Jurkat, Clone E6-1 (cell line): ENCODE measurements around the gene SEMA7A.
"Not testable (repeated sequence)": the region's sequence is repeated elsewhere in the genome, so short reads cannot be mapped to it uniquely, and the experiment has no call there.

Source experiments
- DNase-seq: peaks from one replicate; pipeline ENCODE4 v3.0.0-alpha.2; 2011; ENCODE audit warnings: low read depth, low spot score
- H3K4me3 ChIP-seq: 2 replicates; pipeline ENCODE4 v1.5.1; 2011; ENCODE audit warnings: mild to moderate bottlenecking, low read length, control low read depth, moderate library complexity

SEMA7A gene

DNA sequence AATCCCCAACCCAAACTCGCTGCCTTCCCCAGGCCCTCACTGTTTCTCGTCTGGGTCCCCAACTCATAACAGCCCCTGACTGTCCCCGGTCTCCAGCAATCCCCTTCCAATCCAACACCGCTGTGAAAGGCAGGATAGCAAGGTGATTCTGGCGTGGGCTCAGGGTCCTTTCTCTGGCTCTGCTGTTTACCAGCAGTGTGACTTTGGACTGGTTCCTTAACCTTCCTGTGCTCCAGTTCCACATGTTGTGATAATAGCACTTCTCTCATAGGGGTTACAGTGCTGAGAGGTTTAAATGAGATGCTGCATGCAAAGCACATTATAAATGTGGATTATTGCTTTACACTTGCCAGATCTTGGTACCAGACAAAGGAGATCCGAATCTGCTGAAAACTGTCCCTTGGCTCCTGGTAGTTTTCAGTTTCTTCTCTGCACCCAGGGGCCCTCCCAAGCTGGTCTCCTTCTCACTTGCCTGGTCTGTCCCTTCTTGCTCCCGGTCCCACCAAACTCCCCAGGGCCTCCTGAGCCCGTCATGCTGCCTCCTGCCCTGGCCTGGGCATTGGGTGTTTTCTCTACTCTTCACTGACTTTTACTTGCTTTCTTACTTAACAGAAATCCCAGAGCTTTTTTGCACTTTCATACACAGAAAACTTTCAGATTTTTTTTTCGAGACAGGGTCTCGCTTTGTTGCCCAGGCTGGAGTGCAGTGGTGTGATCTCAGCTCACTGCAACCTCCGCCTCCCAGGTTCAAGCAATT, 39.5 kb downstream of the SEMA7A start:
- no peak overlapping the region for H3K4me3 ChIP-seq
- DNase-seq, result no peak

DNA sequence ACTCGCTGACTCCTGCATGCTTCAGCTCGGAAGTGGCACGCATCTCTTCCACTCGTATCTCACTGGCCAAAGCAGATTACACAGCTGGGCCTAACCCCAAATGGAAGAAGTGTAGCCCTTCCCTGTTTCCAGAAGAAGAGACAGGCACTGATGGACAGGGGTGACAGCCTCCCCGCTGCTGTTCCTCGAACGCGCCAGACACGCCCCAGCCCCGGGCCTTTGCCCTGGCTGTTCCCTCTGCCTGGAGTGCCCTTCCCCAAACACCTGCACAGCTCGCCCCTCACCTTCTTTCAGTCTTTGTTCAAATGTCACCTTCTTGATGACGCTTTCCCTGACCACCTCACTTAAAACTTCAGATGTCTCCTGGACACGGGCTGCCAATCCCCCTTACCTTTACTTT, 40.3 kb downstream of the SEMA7A start:
- DNase-seq, result no peak
- H3K4me3 ChIP-seq, result no peak overlapping the region

DNA sequence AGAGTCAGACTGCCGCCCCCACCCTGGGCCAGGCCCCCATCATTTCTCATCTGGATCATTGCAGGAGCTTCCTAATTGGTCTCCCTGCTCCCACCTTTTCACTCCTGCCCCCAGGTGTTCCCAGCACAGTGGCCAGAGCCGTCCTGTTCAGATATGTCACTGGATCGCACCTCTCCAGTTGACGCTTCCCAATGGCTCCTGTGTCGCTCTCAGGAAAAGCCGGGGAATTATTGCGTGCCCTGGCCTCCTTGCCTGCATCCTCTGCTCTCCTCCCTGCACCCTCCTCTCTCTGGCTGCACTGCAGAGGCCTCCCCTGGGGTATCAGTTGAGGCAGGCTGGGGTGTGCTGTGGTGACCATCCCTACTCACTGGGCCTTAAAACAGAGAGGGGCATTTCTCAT, 40.9 kb downstream of the SEMA7A start:
- no peak for DNase-seq
- H3K4me3 ChIP-seq, result no peak overlapping the region

DNA sequence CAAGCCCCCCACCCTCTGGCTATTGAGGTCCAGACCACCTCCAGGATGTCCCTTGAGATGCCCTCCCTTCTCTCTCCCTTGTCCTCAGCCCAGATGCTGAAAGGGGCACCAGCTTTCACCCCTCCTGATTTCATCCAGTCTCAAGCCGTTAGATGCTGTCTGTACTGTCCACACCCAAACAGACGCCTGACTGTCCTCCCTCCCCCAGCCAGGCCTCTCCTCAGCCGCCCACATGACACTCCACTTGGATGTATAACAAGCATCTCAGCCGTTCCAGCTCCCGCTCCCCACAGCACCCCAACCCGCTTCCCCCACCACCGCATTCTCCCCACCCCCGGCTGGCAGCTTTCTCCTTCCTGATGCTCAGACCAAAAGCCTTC, 41.3 kb downstream of the SEMA7A start:
- no peak for DNase-seq
- no peak overlapping the region for H3K4me3 ChIP-seq

DNA sequence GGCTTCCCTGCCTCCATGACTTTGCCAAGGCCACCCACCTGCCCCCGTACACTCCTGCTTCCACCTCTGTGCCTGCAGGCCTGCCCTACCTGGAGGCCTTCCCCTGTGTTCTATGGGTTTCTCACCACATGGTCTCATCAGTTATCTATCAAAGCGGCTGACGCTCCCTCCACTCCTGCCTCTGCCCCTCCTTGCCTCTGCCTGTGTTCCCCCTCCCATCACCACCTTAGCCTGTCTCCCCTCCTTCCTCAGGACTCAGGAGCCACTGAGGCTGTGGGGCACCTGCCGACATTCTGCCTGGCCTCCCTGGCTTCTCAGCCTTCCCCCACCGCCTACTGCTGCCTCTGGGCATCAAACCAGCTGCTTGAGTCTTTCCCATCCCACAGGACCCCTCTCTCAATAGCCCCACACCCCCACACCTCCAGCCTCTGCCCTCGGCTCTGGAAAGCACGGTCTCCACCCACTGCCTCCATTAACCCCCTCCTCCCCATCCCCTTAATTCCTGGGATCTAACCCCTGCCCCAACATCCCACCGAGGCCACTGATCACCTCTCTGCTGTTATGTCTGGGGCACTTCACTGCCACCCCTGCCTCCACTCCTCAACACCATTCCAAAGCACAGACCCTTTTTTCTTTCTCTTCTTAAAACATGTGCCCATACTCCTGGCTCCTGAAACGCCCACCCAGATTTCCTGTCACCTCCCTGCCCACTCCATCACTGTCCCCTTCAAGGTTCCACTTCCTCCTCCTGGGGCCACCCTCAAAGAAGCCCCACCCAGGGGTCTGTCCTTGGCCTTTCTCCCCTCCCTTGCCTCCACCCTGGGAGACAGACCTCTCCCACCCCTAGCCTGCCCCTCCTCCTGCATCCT, 41.9 kb downstream of the SEMA7A start:
- no peak for DNase-seq
- H3K4me3 ChIP-seq, result no peak overlapping the region

DNA sequence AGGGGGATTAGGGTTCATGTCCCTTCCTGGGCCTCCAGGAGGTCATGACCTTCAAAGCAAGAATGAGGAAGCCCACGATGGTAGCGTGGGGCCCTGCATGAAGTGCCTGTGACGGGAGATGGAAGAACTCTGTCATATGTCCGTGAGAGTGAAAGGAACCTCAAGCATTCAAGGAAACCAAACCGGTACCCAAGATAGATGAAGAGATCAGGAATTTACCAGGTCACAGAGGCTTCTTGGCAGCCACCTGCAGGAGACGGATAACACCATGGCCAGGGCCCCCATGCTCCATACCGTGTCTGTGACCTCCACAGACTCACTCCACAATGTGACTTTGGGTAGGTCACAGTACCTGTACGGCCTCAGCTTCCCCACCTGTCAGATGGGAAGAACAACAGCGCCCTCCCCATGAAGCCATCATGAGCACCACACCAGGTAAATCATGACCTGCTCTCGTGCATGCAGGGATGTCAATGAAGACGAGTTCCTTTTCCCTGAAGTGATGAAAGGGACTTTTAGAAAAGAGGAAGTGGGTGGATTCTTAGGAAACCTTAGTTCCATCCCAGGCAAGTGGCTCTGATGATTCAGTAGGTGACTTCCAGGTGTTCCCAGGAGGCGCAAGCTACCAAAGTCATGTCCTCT, 43.0 kb downstream of the SEMA7A start:
- no peak overlapping the region for H3K4me3 ChIP-seq
- DNase-seq, result no peak

DNA sequence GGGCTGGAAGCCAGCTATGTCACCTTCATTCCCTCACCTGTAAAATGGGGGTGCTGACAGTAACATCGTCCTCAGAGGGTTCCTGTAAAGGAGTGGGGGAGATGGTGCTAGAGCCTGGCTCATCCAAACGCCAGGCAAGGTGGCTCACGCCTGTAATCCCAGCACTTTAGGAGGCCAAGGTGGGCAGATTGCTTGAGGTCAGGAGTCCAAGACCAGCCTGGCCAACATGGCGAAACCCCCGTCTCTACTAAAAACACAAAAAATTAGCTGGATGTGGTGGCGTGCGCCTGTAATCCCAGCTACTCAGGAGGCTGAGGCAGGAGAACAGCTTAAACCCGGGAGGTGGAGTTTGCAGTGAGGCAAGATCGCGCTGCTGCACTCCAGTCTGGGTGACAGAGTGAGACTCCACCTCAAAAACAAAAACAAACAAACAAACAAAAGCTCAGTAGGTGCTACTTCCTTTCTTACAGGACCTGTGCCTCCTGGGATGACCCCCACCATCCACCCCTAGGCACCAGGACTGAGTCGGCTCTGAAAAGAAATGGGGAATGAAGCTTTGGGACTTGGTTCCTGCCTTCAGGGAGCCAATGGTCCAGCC, 43.6 kb downstream of the SEMA7A start:
- DNase-seq, H3K4me3 ChIP-seq: not testable (repeated sequence)

DNA sequence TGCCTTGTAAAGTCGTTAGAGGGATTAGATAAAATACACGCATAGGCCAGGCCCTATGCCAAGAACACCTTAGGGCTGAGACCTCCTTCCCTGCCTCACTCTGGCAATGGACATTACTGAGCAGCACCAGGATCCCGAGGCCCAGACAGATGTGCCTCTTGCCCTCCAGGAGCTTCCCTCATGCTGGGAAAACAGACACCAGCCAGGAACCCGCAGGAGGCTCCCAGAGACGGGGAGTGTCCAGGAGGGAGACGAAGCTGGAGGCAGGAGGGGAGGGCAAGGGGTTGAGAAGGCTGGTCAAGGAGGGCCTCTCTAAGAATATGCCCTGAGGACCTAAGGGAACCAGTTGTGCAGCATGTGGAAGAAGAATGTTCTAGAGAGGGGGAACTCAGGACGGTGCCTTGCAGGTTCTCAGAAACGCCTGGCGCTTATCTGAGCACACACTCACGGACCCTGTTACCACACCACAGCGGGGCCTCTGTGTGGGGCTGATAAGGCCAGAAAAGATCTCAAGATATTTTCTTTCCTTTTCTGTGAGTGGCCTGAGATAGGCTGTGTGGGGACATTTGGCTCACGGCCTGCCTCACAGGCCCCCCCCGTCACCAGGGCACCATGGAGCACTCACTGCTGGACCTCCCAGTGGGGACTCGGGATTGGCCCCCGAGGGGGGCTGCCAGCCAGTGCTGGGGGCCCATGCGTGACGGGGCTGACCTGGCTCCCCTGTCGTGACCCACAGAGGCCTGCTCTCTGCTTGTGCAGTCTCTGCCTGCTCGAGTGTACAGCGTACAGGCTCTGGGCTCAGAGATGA, 44.3 kb downstream of the SEMA7A start:
- DNase-seq, result no peak
- no peak overlapping the region for H3K4me3 ChIP-seq

DNA sequence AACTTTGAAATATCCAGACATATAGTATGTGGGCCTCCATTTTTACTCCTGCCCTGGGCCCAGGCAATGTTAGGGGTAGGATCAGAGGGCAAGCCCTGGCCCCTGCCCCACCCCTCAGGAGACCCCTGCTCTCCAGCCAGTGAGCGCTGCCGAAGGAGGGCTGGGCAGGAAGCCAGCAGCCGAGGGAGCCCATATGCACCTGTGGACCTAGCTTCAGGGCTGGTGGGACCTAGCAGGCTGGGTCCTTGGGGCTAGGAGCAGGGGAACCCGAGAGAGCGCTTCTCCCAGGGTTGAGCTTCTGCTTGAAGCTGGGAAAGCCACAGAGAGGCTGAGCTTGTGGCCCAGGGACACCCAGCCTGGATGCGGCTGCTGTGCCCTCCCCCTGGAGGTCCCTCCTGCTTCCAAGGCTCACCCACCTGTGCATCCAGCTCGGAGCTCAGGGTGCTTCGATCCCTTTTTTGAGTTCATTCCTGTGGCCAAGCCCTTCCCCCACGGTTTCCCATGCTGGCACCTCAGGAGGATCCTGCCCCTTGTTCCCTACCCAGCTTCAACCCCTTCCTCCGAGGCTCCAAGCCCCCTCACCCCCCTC, 45.3 kb downstream of the SEMA7A start:
- no peak for DNase-seq
- no peak overlapping the region for H3K4me3 ChIP-seq

DNA sequence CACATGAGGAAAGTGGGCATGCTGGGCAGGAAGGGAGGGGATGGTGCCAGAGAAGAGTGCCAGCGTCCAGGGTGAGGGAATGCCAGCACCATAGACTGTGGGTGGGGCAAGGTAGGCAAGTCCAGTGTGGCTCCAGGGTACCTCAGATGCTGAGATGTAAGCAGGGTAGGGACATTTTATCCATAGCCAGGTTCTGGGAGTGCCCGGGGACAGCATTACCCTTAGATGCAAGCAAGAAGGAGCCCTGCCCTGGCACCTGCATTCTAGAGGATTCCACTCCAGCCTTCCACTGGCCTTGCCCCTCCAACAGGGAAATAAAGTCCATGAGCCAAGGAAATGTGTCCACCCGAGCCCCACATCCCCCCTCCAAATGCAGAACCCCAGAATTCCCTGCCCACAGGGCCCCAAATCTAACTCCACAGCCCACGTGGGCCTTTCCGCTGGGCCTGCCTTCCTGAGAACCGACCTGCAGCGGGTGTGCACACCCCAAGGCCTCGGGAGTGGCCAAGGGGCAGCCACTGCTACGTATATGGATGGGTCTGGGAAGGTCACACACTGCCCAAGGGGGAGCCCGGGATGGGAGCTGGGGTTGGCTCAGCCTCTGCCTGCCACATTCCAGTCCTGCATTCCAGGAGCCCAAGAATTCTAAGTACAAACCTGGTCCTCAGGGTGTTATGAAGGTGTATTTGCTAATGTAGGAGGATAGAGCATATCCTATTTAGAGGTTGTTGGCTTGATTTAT, 46.0 kb downstream of the SEMA7A start:
- no peak for DNase-seq
- no peak overlapping the region for H3K4me3 ChIP-seq

DNA sequence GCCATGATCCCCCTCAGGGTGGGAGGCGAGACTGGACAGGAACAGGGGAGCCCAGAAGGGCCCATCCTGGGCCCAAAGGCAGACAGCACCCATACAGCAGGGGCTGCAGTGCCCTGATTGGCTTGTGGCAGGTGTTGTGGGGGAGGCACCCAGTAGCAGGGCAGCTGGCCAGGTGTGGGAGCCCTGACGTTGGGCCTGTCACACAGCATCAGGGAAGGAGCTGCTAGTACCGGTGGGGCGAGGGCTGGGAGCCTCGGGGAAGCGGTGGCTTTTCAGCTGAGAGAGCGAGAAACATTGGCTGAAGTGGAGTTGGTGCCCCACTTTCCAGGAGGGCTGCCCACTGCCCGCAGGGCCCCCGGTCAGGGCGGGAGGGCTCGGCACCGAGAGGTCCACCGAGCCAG, 46.6 kb downstream of the SEMA7A start:
- H3K4me3 ChIP-seq, result no peak overlapping the region
- DNase-seq, result no peak

DNA sequence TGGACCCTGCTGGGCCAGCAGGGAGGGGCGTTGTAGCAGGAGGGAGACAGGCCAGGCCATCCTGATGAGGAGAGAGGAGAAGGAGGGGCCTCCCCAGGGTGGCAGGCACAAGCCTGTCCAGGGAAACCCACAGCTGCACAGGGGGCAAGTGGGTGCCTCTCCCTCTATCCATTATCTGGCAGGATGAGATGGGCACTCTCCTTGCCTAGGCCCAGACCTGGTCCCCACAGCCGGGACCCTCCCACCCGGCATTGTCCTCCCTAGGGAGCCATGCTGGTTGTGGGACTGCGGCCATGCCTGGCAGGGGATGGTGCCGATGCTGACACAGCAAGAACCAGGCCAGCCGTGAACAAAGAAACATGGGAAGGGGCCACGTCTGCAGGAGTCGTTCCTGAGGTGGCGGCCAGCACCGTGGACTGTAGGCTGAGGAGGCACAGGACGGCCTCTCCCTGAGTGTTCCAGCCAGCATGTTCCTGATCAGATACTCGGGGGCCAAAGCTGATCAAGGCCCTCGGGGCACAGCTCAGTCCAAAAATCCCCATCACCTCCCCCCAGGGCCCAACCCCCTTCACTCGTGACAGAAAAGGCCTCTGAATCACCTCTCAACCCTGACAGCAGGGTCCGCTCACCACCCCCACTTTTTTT, 47.1 kb downstream of the SEMA7A start:
- DNase-seq, result no peak
- H3K4me3 ChIP-seq, result no peak overlapping the region

DNA sequence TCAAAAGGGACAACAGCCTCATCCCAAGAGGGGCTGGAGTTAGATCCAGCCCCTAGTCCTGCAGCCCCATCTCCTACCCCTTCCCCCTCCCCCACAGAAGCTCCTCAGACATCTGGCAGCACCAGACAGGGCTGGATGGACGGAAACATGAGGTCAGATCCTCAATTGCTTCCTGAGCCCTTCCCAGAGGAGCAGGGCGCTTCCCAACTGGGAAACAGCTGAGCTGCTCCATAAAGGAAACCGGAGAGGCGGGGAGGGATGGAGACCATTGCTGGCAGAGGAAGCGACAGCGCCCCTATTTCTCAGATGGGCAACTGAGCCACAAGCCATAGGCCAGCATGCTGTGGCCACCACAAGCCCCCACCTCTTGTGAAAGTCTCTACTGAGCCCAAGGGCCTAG, 48.0 kb downstream of the SEMA7A start:
- no peak for DNase-seq
- no peak overlapping the region for H3K4me3 ChIP-seq

DNA sequence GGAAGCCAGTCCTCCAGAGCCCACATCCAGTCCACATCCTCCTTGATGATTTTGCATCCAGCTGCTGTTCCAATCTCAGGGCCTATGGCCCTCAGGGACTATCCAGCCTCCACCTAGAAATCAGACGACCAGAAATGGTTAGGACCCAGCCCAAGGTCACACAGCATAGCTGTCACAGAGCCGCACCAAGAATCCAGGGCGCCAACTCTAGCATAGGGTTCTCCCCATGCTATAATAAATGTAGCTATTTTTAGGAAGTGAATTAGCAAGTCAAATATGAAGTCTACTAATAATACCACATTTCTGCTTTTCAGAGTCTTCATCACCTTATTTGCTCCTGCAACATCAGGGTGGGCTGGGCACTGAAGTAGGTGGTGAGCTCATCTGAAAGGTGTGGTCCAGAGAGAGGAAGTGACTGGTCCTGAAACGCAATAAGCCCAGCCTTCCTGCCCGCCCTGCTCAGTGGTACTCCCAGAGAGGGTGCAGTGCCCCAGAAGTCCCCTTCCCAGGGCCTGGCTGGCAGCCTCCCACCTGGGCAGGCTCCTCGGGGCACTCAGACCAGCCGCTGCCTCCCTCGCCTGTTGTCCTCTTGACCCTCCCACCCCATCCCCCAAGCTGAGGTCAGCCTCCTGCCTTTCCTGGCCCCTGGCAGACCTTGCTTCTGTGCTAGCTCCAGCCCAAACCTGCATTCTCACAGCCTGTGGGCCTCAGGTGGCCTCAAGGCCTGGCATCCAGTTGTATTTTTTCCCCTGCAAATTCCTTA, 48.7 kb downstream of the SEMA7A start:
- DNase-seq, result no peak
- H3K4me3 ChIP-seq, result no peak overlapping the region

DNA sequence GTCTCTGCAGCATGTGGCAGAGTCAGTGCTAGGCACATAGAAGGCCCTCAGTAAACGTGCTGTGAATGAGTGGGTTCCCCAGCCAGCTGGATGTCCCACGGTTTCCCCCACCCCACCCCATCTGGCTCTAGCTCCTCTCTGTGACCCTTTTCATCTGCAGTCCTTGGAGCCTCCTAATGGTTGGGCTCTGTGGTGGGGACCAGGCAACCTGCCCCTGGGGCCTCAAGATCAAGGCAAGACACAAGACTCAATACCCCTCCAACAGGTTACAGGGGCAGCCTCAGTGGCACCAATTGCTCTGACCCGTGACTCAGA, 49.2 kb downstream of the SEMA7A start:
- DNase-seq, result no peak
- H3K4me3 ChIP-seq, result no peak overlapping the region

DNA sequence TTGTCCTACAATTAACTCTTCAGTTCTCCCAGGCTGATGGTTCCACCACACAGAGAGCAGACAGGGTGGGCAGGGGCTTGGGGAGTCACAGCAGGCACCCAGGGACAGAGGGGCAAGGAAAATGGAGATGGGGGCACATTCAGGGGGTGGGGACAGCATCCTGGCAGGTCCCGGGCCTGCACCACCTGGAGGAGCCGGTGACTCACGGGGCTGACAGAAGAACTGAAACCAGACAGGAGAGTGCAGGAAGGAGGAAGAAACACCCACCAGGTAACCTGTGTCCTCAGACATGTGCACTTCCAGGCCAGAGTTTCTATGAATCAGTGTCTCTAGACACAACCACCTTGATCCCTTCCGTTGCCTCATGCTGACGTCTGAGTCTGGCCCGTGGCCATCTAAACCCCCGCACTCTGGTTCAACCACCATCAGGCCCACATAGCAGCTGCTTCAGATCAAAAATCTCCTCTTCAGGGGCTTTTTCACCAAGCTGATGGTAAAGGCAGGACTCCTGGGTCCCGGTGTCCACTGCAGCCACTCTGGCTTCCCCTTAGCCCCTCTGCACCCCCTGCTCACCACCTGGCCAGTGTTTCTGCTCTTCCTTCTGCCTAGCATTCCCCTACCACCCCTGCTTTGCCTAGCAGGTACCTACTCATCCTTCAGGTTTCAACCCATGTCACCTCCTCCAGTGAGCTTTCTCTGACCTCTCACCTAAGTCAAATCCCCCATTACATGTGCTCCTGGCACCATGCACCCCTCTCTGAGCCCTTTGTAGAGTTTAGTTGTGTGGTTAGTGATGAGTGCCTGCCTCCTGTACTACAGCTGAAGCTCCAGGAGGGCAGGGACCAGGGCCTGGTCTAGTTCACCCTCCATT, 49.8 kb downstream of the SEMA7A start:
- no peak overlapping the region for H3K4me3 ChIP-seq
- DNase-seq, result no peak
